ENCODE data around the gene ZIC1.

The ZIC1 gene

GRCh38 chr3:147394884-147395225 is 14.3 kb upstream of the ZIC1 start:
- ATAC-seq, result no peak
- TF ChIP-seq ZC3H10 (CRISPR knock-in tag; IDR thresholded peaks at IDR 0.05), result no peak
- TF ChIP-seq ESRRG (CRISPR knock-in tag; IDR thresholded peaks at IDR 0.05), result no peak
- TF ChIP-seq POU6F1 (CRISPR knock-in tag; IDR thresholded peaks at IDR 0.05; ENCODE audit: borderline replicate concordance, low read depth), result no peak
- TF ChIP-seq ZNF70 (CRISPR knock-in tag; IDR thresholded peaks at IDR 0.05), result no peak
- no peak for TF ChIP-seq GLIS3 (CRISPR knock-in tag; IDR thresholded peaks at IDR 0.05)
- no peak for TF ChIP-seq ZFP30 (CRISPR knock-in tag; IDR thresholded peaks at IDR 0.05)
- TF ChIP-seq TOX (CRISPR knock-in tag; IDR thresholded peaks at IDR 0.05; ENCODE audit: borderline replicate concordance), result no peak
- TF ChIP-seq PPARA (CRISPR knock-in tag; IDR thresholded peaks at IDR 0.05; ENCODE audit: borderline replicate concordance), result no peak
- no peak for TF ChIP-seq SNAI2 (CRISPR knock-in tag; IDR thresholded peaks at IDR 0.05)
- no peak for TF ChIP-seq CSDC2 (CRISPR knock-in tag; IDR thresholded peaks at IDR 0.05)

- TF ChIP-seq ISL1 (CRISPR knock-in tag; IDR thresholded peaks at IDR 0.05) (no peak), OSR1 (CRISPR knock-in tag; IDR thresholded peaks at IDR 0.05) (no peak), CSDC2 (CRISPR knock-in tag; IDR thresholded peaks at IDR 0.05) (no peak), TCF4 (CRISPR knock-in tag; IDR thresholded peaks at IDR 0.05; ENCODE audit: borderline replicate concordance) (no peak), PPARA (CRISPR knock-in tag; IDR thresholded peaks at IDR 0.05; ENCODE audit: borderline replicate concordance) (no peak), ZFP3 (CRISPR knock-in tag; IDR thresholded peaks at IDR 0.05) (no peak), GLIS3 (CRISPR knock-in tag; IDR thresholded peaks at IDR 0.05) (no peak), ESRRG (CRISPR knock-in tag; IDR thresholded peaks at IDR 0.05) (no peak), POU6F1 (CRISPR knock-in tag; IDR thresholded peaks at IDR 0.05; ENCODE audit: borderline replicate concordance, low read depth) (no peak), CREB5 (CRISPR knock-in tag; IDR thresholded peaks at IDR 0.05; ENCODE audit: low read depth) (no peak), CSRNP3 (CRISPR knock-in tag; IDR thresholded peaks at IDR 0.05) (no peak), ZFP30 (CRISPR knock-in tag; IDR thresholded peaks at IDR 0.05) (no peak), ZNF565 (CRISPR knock-in tag; conservative IDR thresholded peaks at IDR 0.05; ENCODE audit: low read depth) (no peak), ZNF70 (CRISPR knock-in tag; IDR thresholded peaks at IDR 0.05) (no peak), ARNTL (CRISPR knock-in tag; IDR thresholded peaks at IDR 0.05; ENCODE audit: borderline replicate concordance, low read depth) (no peak), PATZ1 (CRISPR knock-in tag; IDR thresholded peaks at IDR 0.05; ENCODE audit: borderline replicate concordance) (no peak), ZC3H10 (CRISPR knock-in tag; IDR thresholded peaks at IDR 0.05) (no peak), BACH2 (CRISPR knock-in tag; IDR thresholded peaks at IDR 0.05; ENCODE audit: borderline replicate concordance) (no peak)
- ATAC-seq, result no peak
Observed at GRCh38 chr3:147395899-147396711, 13.1 kb upstream of the ZIC1 start.

GRCh38 chr3:147396712-147397046 is 12.5 kb upstream of the ZIC1 start:
- no peak for ATAC-seq
- TF ChIP-seq BACH2 (CRISPR knock-in tag; IDR thresholded peaks at IDR 0.05; ENCODE audit: borderline replicate concordance), result no peak
- TF ChIP-seq CSRNP3 (CRISPR knock-in tag; IDR thresholded peaks at IDR 0.05), result no peak
- TF ChIP-seq SNAI2 (CRISPR knock-in tag; IDR thresholded peaks at IDR 0.05), result no peak
- TF ChIP-seq POU6F1 (CRISPR knock-in tag; IDR thresholded peaks at IDR 0.05; ENCODE audit: borderline replicate concordance, low read depth), result no peak
- no peak for TF ChIP-seq RARB (CRISPR knock-in tag; IDR thresholded peaks at IDR 0.05)
- TF ChIP-seq ZNF8 (CRISPR knock-in tag; IDR thresholded peaks at IDR 0.05), result no peak
